IPS-15b (cell line): ENCODE results near the gene COL23A1.
"Not testable (repeated sequence)": the region's sequence is repeated elsewhere in the genome, so short reads cannot be mapped to it uniquely, and the experiment has no call there.

Experiments
- H3K27me3 ChIP-seq: one replicate; pipeline ENCODE4 v1.6.1; 2013; ENCODE audit warnings: low read length; ENCODE audit not compliant: control insufficient read depth, insufficient read depth
- H3K36me3 ChIP-seq: one replicate; pipeline ENCODE4 v1.6.1; 2013; ENCODE audit warnings: low read length; ENCODE audit not compliant: control insufficient read depth, insufficient read depth
- H3K4me1 ChIP-seq: one replicate; pipeline ENCODE4 v1.6.1; 2013; ENCODE audit warnings: mild to moderate bottlenecking, low read length; ENCODE audit not compliant: control insufficient read depth, insufficient read depth
- H3K4me3 ChIP-seq: one replicate; pipeline ENCODE4 v1.5.1; 2013; ENCODE audit warnings: low read depth, low read length
- H3K9ac ChIP-seq: one replicate; pipeline ENCODE4 v1.6.1; 2013; ENCODE audit warnings: low read depth, mild to moderate bottlenecking, low read length
- H3K9me3 ChIP-seq: one replicate; pipeline ENCODE4 v1.6.1; 2013; ENCODE audit warnings: mild to moderate bottlenecking, low read length; ENCODE audit not compliant: control insufficient read depth, insufficient read depth

COL23A1 gene

GRCh38 chr5:178312880-178313282 is 277.3 kb downstream of the COL23A1 start:
- H3K4me3 ChIP-seq, result no peak overlapping the region

GRCh38 chr5:178310130-178310865 is 279.9 kb downstream of the COL23A1 start:
- no peaks in the 10 kb centered on the region for H3K36me3 ChIP-seq
- H3K27me3 ChIP-seq, result no peaks in the 10 kb centered on the region
- H3K4me3 ChIP-seq, result no peak overlapping the region
- no peaks in the 10 kb centered on the region for H3K4me1 ChIP-seq
- no peaks in the 10 kb centered on the region for H3K9me3 ChIP-seq
- H3K9ac ChIP-seq, result no peak overlapping the region

More at GRCh38 chr5:178312880-178313282, 277.3 kb downstream of the COL23A1 start:
- H3K36me3 ChIP-seq, result no peaks in the 10 kb centered on the region
- no peaks in the 10 kb centered on the region for H3K4me1 ChIP-seq
- no peak overlapping the region for H3K9ac ChIP-seq
- no peaks in the 10 kb centered on the region for H3K9me3 ChIP-seq
- H3K27me3 ChIP-seq, result no peaks in the 10 kb centered on the region

- H3K9ac ChIP-seq, result no peak overlapping the region
- H3K4me3 ChIP-seq, result no peak overlapping the region
- no peaks in the 10 kb centered on the region for H3K36me3 ChIP-seq
- no peaks in the 10 kb centered on the region for H3K27me3 ChIP-seq
- no peaks in the 10 kb centered on the region for H3K9me3 ChIP-seq
- no peaks in the 10 kb centered on the region for H3K4me1 ChIP-seq
Measured at GRCh38 chr5:178309271-178310013, 280.8 kb downstream of the COL23A1 start.

GRCh38 chr5:178308541-178309092 is 281.6 kb downstream of the COL23A1 start:
- Histone ChIP-seq H3K4me3 (no peak overlapping the region), H3K27me3 (no peaks in the 10 kb centered on the region), H3K9ac (no peak overlapping the region), H3K4me1 (no peaks in the 10 kb centered on the region), H3K36me3 (no peaks in the 10 kb centered on the region), H3K9me3 (no peaks in the 10 kb centered on the region)

- no peaks in the 10 kb centered on the region for H3K9me3 ChIP-seq
- H3K9ac ChIP-seq, result no peak overlapping the region
- H3K4me1 ChIP-seq, result no peaks in the 10 kb centered on the region
- H3K4me3 ChIP-seq, result no peak overlapping the region
- H3K36me3 ChIP-seq, result no peaks in the 10 kb centered on the region
- H3K27me3 ChIP-seq, result no peaks in the 10 kb centered on the region
Measured at GRCh38 chr5:178307267-178308045, 282.7 kb downstream of the COL23A1 start.

GRCh38 chr5:178306430-178307225 is 283.6 kb downstream of the COL23A1 start:
- no peak overlapping the region for H3K9ac ChIP-seq
- no peaks in the 10 kb centered on the region for H3K4me1 ChIP-seq
- H3K27me3 ChIP-seq, result no peaks in the 10 kb centered on the region
- no peaks in the 10 kb centered on the region for H3K9me3 ChIP-seq
- H3K4me3 ChIP-seq, result no peak overlapping the region
- no peaks in the 10 kb centered on the region for H3K36me3 ChIP-seq

GRCh38 chr5:178305801-178306200 is 284.4 kb downstream of the COL23A1 start:
- H3K9ac ChIP-seq, result no peak overlapping the region
- H3K27me3 ChIP-seq, result no peaks in the 10 kb centered on the region
- H3K4me3 ChIP-seq, result no peak overlapping the region
- no peaks in the 10 kb centered on the region for H3K36me3 ChIP-seq
- H3K4me1 ChIP-seq, result no peaks in the 10 kb centered on the region
- H3K9me3 ChIP-seq, result no peaks in the 10 kb centered on the region

GRCh38 chr5:178304761-178305645 is 285.2 kb downstream of the COL23A1 start:
- Histone ChIP-seq H3K4me1 (no peaks in the 10 kb centered on the region), H3K36me3 (no peaks in the 10 kb centered on the region), H3K9ac (no peak overlapping the region), H3K27me3 (no peaks in the 10 kb centered on the region), H3K4me3 (no peak overlapping the region), H3K9me3 (no peaks in the 10 kb centered on the region)

GRCh38 chr5:178304016-178304415 is 286.2 kb downstream of the COL23A1 start:
- Histone ChIP-seq H3K27me3 (no peaks in the 10 kb centered on the region), H3K4me3 (no peak overlapping the region), H3K9me3 (no peaks in the 10 kb centered on the region), H3K4me1 (no peaks in the 10 kb centered on the region), H3K36me3 (no peaks in the 10 kb centered on the region), H3K9ac (no peak overlapping the region)

- not testable (repeated sequence) for H3K36me3 ChIP-seq, H3K27me3 ChIP-seq, H3K9ac ChIP-seq, H3K4me1 ChIP-seq, H3K9me3 ChIP-seq, H3K4me3 ChIP-seq
Measured at GRCh38 chr5:178302321-178302720, 287.9 kb downstream of the COL23A1 start.
